Renal pelvis (tissue), 4 donors: ENCODE measurements around the gene ALDH8A1. TPM values are rescaled to one million over a fixed set of nuclear protein-coding genes. Genes with fewer than 3 reads are reported as not detected.

ENCODE experiments used
- DNase-seq: peaks from one replicate; pipeline ENCODE4 v3.0.0-alpha.2; 2013
- polyA plus RNA-seq, 3 donors: library from polyadenylated mRNA; unstranded; fragments of 120-200 nt; gene quantifications; one replicate each; pipeline ENCODE4 v1.2.1, GENCODE V29; 2013; ENCODE audit not compliant: insufficient read length in 3 of 3

Gene ALDH8A1
- polyA plus RNA-seq, 3 donors, result 28.0 to 49.0 (median 37.3) TPM

GRCh38 chr6:134956032-134956431 is 6.1 kb upstream of the ALDH8A1 start:
- DNase-seq, result no peak

DNA sequence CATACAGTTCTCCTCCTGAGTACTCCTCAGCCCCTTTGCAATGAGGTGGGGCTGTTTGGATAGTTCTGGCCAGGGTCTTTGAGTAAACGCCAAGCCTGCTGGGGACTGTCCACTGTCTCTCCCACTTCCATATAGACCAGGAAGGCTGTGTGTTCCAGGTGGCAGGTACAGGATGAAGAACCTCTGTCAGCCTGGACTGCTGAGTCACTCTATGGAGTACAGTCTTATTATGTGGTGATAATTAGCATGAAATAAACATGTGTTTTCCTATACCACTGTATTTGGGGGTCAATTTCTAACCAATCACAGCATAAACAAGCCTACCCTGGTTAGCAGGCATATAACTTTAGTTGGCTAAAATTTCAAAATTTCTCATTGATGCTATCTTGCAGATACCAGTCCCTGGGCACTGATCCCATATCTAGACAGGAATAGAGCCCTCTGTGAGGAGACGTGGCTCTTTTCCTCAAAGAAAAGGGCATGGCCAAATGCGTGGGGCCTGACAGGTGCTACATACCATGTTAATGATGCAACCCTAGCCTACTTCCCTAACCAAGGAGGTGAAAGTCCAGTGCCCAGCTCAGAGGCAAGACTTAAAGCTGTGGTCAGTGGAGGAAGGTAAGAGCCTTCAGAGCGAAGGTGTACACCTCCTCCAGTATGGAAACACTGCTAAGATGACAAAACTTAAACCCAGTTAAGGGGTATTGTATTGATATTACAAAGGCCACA is 4.5 kb upstream of the ALDH8A1 start:
- DNase-seq, result no peak

DNA sequence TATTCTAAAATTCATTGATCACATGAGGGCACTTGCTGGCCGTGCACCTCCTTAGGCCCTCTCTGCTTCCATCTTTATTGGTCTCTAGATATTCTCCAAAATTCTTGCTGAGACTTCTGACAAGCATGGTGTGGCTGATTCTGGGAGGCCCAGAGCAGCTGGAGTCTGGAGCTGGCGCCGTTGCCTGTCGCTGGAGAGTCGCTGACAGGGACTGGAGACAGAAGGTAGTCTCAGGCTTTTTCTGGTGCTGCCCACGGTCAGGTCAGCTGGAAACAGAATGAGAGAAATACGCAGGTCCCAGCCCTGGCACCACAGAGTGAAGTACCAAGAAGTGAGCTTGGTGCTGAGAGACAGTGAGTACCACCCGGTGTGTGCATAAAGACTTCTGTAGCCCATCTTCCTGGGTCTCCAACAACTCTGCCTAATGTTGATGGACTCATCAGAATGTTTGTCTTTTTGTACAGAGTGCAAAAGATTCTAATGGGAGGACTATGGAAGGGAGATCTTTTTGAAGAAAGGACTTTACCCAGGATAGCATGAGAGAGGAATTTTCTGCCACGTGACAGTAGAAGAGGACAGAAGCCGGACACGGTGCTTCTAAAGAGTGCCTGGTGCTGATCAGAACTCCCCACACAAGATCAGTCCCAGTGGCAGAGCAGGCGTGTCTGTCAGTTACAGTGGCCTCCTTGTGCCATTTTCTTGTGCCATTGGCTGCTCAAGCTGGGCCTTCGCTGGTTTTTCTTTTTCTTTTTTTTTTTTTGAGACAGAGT is 1.8 kb upstream of the ALDH8A1 start:
- no peak for DNase-seq

DNA sequence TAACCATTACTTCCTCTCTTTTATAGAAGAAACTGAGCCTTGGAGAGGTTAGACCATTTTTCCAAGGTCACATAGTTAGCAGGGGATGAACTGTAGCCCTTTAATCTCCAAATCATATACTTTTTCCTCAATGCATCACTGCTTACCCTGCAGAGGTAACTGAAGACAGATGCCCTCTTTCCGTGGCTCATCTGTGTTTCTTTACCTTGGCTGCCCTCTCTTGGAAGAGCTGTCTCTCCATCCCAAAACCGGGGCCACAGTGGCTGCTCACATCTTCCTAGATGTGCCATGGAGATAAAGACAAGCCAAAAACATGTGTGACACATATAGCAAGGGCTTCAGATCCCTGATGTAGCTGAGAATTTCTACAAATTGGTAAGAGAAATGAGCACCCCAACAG is 581 bp upstream of the ALDH8A1 start:
- no peak for DNase-seq

DNA sequence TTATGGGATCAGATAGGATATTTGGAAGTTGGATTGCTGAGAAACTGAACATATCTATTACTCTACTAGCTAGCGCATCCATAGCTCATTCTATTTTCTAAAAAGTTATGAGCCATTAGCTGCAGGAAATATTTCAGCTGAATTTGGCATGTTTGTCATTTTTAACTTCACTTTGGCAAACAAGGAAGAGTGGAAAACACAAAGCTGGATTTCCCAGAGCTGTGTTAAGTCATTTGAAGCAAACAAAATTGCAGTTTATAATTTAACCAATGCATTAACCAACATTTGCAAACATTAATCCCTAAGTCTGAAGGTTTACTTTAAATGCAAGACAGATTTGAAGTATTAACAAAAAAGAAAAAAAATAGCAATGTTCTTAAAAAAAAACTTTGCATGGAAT is 1.2 kb downstream of the ALDH8A1 start:
- DNase-seq, result no peak

DNA sequence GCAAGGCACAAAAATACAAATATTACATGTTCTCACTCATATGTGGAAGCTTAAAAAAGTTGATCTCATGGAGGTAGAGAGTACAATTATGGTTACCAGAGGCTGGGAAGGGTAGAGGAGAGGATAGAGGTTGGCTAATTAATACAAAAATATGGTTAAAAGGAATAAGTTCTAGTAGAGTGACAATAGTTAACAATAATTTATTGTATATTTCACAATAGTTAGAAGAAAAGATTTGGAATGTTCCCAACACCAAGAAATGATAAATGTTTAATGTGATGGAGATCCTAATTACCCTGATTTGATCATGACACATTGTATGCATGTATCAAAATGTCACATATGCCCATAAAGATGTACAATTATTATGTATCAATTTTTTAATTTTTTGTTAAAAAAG is 1.8 kb downstream of the ALDH8A1 start:
- DNase-seq, result no peak

- DNase-seq, result no peak
Observed at GRCh38 chr6:134945045-134945444, 4.9 kb downstream of the ALDH8A1 start.

GRCh38 chr6:134943522-134944111 is 6.3 kb downstream of the ALDH8A1 start:
- no peak for DNase-seq

DNA sequence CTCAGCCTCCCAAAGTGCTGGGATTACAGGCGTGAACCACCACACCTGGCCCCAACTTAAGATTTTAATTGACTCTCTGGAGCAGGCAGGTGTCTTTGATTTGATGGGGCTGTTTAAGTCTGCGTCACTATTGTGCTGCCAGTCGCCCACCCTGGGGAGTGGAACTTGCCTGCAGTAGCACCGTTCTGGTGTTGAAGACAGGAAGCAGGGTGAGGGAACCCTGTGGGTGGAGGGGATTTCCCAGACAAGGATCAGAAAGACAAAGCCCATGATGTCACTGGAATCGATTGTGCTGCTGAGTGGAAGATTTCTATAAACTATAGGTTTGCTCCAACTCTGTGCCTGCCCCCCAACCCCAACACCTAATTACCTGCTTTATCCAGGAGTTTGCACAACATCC is 11.0 kb downstream of the ALDH8A1 start:
- no peak for DNase-seq

DNA sequence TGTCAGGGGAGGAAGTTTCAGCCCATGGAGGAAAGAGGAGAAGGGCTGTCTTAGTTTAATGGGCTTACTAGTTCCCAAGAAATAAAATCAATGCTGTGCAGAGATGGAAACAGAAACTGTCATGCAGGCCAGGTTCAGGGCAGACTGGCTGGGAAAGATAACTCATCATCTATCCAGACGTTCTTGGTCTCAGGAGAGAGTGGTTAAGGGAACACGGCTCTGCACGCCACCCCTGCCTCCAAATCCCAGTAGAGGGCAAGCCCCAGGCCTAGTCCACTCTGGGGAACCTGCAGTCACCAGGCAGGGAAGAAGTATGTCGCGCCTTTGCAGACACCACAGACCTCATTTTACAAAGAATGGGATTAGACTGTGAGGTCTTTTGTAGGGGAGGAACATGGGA is 12.5 kb downstream of the ALDH8A1 start:
- no peak for DNase-seq

DNA sequence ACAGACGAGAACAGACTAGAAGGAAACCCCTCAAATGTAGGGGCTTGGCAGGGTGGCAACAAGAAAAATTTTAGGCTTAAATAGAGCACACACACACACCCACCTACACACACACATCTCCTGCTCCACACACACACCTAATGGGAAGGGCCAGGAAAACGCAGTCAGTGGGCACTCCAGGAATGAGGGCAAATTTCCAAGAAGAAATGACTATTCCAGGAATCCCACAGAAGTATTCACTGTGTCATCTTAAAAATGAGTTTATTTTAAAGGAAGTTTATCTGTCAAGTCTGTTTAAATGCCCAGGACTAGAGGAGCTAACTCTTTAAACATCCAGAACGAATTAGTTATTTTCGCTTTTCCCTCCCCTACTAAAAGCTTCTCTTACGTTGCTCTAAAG is 13.0 kb downstream of the ALDH8A1 start:
- DNase-seq, result no peak

- no peak for DNase-seq
Observed at GRCh38 chr6:134936476-134936875, 13.4 kb downstream of the ALDH8A1 start.

- DNase-seq, result no peak
Observed at GRCh38 chr6:134934793-134935485, 15.0 kb downstream of the ALDH8A1 start.

- DNase-seq, result no peak
Observed at GRCh38 chr6:134932535-134933470, 17.1 kb downstream of the ALDH8A1 start.

GRCh38 chr6:134932098-134932497 is 17.8 kb downstream of the ALDH8A1 start:
- no peak for DNase-seq

DNA sequence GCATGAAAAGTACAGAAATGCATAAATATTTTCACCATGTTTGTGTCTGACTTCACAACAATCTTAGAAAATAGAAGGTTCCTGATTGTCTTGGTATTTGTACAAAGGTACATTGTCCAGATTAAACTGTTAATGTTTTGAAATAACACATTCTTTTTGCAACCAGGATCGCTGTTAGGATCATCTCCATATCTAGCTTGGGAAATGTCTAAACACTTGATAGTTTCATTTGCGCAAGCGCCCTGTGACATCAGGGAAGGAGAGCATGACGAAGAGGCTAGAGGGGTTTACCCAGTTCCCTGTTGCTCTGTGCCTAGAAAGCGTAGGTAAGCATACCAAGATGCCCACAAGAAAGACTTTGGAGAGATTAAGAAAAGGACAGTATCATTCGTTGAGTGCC is 19.4 kb downstream of the ALDH8A1 start:
- DNase-seq, result no peak

DNA sequence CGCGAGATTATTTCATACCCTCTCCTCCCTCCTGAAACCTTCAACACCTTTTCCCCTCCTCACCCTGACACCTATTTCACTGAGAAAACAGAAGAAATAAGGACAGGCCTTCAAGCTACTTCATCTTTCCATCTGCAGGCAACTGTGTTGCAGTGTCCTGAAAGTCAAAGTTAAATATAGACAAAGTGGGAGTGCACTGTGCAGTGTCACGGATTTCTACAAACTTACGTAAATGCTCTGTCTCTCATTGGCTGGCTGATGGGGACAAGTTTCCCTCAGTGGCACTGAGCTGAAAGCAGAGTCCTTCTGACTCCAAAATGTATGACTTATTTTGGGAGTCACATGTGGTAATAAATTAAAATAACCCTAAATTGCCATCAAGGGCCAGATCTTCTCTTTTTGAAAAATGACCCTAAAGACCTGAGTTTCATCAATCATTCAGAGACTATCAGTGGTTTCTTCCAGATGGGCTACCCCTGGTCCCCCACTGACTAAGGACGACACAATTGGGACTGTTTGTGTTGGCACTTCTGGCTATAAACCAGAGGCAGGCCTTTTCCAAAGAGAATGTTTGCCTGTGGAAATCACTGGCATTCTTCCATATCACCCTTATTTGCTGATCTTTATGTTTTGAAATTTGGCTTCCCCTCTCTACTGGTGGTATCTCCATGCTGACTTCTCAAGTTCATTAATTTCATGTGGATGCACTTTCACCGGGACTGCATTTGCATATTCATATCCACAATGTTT is 21.6 kb downstream of the ALDH8A1 start:
- DNase-seq, result no peak

DNA sequence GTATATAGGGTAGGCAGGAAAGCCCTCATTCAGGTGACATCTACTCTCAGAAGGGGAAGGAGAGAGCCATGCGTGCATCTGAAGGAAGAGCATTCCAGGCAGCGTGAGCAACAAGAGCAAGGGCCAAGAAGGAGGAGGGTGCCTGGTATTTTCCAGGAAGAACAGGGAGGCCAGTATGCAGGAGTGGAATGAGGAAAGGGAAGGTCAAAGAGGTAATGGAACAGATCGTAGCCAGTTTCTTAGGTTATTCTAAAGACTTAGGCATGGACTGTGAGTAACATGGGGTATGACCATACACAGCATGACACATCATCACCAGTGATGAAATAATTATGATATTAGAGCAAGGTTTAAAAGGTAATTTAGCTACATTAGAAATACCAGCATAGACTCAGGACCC is 24.1 kb downstream of the ALDH8A1 start:
- DNase-seq, result no peak

- no peak for DNase-seq
Observed at GRCh38 chr6:134921721-134922261, 28.1 kb downstream of the ALDH8A1 start.

GRCh38 chr6:134921276-134921675 is 28.6 kb downstream of the ALDH8A1 start:
- no peak for DNase-seq
